NCI-H345 treated with DMSO at 0.1 percent for 48 hours (cell line): ENCODE data around the gene MATN3.
"Not testable (repeated sequence)": the region's sequence is repeated elsewhere in the genome, so short reads cannot be mapped to it uniquely, and the experiment has no call there.

Source experiments
- DNase-seq: peaks from one replicate; lab custom pipeline; 2025; ENCODE audit not compliant: unreplicated experiment; lab: John Stamatoyannopoulos, UW

The MATN3 gene, protein sequence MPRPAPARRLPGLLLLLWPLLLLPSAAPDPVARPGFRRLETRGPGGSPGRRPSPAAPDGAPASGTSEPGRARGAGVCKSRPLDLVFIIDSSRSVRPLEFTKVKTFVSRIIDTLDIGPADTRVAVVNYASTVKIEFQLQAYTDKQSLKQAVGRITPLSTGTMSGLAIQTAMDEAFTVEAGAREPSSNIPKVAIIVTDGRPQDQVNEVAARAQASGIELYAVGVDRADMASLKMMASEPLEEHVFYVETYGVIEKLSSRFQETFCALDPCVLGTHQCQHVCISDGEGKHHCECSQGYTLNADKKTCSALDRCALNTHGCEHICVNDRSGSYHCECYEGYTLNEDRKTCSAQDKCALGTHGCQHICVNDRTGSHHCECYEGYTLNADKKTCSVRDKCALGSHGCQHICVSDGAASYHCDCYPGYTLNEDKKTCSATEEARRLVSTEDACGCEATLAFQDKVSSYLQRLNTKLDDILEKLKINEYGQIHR

GRCh38 chr2:20012282-20013125, at the start of gene MATN3:
MATN3 (minus strand) TSS chr2:20012668; CDS start chr2:20012631, 37 bp downstream.
- no peak for DNase-seq

DNA sequence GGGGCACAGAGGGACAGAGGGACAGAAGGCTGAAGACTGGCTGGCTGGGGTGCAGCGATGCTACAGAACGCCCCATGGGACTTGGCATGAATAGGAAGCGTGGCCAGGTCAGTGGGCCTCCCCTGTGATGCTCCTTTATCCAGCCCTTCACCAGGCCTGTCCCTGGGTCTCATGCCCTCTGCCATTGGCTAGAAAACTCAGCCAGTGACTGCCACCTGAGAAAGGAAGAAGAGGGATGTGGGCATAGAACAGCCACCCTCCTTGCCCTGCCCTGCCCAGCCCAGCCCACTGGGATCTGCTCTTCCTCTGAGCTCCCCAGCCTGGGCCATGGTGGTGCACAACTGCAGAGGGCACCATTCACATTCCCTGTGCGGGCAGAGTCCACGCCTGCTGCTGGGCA, 49.5 kb upstream of the MATN3 start:
- no peak for DNase-seq

DNA sequence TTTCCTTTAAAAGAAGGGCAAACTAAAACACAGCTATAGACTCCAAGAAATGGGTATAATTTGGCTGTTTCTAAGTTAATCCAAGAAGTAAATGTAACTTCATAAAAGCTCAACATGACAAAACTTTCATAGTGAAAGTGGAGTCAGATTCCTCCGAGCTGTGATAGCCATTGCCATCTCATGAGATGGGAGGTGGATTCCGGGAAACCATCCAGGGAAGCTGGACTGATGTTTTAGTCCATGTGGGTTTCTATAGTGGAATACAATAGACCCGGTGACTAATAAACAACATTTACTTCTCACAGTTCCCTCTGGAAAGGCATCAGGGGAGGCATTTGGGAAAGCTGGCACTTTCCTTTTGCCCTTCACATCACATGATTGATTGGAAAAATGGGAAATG, 49.0 kb upstream of the MATN3 start:
- DNase-seq, result no peak

GRCh38 chr2:20060106-20060505, 47.6 kb upstream of the MATN3 start:
- no peak for DNase-seq

DNA sequence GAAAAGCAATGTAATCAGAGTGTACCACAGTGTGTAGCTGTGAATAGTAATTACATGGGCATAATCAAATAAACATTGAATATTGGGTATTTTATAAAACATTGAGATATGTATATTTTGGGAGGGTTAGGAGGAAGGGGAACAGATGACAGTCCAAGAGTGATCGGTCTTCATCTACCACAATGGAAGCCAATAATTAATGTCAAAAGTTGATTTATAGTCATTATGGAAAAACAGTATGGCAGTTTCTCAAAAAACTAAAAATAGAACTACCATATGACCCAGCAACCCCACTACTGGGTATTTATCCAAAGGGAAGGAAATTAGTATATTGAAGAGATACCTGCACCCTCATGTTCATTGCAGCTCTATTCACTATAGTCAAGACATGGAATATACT, 44.8 kb upstream of the MATN3 start:
- no peak for DNase-seq

DNA sequence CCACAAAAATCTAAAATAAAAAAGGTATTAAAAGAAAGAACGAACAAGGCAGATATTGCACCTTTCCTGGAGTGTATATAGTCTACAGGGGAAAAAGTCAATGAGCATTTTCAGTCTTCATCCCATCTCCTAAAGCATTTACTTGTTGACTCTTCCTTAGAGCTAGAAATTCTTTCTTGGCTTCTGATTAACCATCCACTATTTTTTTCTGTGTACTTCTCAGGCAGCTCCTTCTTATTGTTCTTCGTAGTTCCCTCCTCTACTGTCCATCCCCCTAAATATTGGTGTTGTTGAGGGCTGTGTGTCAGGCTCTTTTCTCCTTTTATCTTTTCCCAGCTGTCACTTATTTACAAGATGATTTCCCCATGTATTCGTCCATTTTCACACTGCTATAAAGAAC, 42.5 kb upstream of the MATN3 start:
- DNase-seq, result no peak

DNA sequence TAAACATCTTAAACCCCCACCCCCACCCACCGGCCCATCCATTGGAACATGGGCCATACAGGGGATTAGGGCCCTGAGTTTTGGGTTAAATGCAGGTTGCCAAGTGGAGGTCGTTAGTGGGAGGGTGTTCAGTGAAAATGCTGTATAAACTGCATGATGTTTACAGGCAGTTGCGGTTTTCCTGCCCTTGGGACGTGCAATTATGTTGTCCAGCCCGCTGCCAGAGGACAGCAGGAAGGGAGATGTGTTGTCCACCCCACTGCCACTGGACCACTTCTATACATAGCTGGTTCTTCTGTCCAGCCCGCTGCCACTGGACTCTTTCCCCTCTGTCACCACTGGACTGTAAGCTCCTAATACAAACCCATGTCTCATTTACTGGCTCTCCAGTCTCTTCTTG, 41.7 kb upstream of the MATN3 start:
- no peak for DNase-seq

DNA sequence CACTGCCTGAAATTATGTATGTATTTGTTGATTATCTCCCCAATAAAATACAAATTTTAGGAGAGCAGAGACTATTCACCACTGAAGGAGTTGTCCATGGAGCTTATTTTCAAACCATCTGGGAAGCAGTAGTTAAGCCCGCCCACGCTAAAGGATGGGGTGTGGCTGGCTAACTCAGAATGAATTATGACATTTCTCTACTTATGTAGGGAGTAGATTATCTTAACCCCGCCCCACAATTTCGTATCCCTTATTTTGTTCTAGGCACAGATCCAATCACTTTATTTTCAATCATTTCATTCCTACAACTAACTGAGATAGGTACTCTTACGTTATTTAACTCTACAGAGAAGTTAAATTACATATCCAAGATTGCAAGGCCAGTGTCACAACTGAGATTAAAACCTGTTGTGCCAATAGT, 40.4 kb upstream of the MATN3 start:
- peak; percentile 70 for DNase-seq

GRCh38 chr2:20052229-20052851, 39.9 kb upstream of the MATN3 start:
- DNase-seq, result peak; percentile 50

DNA sequence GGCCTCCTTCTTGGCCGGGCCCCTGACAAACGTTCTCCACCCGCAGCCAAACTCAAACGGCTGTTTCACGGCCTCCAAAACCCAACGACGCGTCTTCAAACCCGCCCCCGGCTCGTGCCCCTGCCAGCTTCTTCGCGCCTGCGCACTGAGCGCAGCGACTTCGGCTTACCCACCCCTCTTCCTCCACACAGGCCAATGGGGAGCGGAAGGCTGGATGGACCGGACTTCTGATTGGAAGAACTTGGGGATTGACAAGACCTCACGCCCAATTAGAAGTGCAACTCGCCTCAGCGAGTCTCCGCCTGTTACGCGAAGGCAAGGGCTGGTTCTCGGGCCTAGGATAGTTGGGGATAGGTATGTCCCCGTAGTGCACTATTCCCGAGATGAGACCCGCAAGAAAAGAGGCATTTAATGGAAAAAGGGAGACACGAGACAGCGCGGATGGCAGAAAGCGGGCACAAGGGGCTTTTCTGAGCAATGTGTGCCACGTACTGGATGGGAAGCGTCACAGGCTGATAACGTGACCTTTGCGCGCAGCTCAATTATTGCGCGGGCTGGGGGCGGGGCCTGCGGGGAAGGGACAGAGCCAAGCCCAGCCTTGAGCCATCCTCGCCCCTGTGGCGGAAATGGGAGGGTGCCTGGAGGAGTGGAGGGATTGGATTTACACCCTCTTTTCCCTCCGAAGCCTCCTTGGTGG, 39.2 kb upstream of the MATN3 start, which contains the start of gene LAPTM4A:
TSS of gene LAPTM4A (minus strand) at position 97 of the 697 bp plus-strand sequence. CDS start 108 bp downstream, outside the sequence.
- peak; percentile 99 for DNase-seq

DNA sequence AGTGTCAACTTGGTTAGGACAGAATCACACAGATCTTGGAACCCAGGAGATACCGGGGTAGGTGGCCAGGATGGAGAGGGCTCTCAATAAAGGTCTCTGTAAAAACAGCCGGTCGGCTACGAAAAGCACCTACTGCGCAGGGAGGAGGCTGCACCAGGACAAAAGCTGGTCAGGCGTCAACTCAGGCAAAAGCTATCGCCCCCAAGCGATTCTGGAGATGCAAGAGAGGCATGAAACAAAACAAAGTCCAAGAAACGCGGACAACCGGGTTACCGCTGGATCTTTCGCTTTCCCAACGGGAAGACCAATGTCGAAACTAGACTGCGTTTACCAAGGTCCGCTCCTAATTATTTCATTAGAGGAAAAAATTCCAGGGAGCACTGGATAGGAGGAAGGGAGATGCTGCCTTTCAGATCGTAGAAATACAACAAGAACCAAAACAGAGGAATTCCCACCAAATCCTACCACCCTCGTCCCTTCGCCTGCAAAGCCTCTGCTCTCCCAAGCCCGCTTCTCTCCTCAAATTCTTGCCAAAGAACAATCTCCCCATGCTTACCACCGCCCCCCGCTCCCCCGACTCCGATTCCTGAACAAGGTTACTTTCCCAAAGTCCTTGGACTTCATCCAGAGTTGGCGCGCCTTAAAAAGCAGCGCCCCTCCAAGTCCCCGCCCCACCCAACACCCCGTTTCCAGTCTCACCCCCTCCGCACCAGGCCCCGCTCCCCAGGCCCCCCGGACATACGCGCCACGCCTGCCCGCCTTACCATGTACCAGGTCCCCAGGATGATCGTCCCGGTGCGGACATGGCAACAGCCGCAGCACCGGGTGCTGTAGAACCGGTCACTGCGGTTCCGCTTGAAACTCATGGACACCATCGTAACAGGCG, 38.4 kb upstream of the MATN3 start:
- peak; percentile 64 for DNase-seq

GRCh38 chr2:20050104-20050645, 37.7 kb upstream of the MATN3 start:
- DNase-seq, result peak; percentile 85

DNA sequence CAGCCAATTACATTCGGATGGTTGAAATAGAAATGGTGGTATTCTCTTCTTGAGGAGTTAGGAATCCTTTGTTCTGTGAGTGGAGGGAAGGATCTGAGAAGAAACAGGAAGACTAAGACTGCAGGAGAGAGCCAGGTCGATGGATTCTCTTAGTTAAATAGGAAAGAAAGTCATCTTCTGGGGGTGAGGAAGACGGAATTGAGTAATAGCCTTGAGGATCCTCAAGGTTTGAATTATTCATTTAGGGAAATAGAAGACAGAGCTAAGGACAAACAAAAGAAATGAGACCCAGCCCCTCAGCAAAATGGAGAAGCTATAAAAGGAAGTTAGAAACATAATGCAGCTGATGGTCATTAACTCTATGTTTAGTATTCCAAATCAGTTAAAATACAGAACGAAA, 37.2 kb upstream of the MATN3 start:
- no peak for DNase-seq

DNA sequence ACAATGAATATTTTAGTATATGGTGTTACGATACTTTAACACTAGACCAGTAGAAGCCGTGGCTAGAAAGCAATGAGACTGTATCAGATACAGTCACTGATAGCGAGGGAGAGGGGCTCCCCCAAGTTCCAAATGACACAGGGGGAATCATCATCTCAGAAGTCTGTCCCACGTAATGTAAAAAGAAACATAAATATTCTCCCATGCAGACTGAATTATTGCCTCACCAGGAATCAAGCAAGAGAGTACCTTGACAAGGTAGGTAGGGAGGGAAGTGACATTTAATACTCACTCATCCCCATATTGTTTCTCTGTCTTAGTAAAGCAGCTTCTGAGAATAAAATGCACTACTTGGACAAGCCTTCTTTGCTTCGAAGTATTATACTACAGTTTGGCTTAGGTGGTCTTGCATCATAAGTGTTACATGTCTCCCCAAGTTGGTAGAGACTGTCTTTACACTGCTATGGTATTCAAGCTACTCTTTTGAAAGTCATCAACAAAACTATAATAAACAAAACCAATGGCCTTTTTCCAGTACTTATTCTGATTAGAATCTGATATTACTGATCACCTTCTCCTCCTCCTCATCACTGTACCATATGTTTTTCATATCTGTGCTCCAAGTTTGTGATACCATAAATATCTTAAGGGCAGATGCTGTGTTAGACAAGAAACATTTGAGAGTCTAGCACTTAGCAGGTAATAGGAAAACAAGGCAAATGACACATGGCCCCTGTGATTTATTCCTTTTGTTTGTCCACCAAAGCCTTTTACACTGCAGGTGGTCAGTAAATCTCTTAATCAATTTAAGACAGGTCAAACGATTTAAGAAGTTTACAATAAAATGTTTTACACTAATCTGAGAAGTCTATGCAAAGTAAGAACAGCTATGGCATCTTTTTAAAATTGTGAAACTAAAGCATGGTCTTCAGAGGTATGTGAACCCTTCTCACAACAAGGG, 36.3 kb upstream of the MATN3 start:
- no peak for DNase-seq

GRCh38 chr2:20045712-20046292, 33.3 kb upstream of the MATN3 start:
- DNase-seq, result not testable (repeated sequence)

DNA sequence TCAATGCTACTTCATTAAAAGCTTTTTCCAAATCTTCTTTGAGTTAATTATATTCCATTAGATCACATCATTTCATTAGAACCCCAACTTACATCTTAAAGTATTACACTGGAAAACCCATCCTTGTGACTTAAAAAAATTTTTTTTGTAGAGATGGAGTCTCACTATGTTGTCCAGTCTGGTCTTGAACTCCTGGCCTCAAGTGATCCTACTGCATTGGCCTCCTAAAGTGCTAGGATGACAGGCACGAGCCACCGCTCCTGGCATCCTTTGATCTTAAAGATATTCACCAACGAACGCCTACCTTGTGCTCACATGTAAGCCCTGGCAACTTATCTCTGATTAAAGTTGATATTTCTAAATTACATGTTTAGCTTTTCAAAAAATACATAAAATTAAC, 32.3 kb upstream of the MATN3 start:
- DNase-seq, result no peak

- DNase-seq, result no peak
Observed at GRCh38 chr2:20042531-20042930, 30.1 kb upstream of the MATN3 start.
